GM19438 (cell line): ENCODE results near the gene CRELD1.
"Not testable (repeated sequence)": the region's sequence is repeated elsewhere in the genome, so short reads cannot be mapped to it uniquely, and the experiment has no call there.

Experiments
- ATAC-seq: cut with Tn5 transposase; IDR thresholded peaks from one replicate; pipeline ENCODE4 v1.9.1; 2021; ENCODE audit warnings: low read depth; ENCODE audit not compliant: unreplicated experiment

Gene CRELD1

DNA sequence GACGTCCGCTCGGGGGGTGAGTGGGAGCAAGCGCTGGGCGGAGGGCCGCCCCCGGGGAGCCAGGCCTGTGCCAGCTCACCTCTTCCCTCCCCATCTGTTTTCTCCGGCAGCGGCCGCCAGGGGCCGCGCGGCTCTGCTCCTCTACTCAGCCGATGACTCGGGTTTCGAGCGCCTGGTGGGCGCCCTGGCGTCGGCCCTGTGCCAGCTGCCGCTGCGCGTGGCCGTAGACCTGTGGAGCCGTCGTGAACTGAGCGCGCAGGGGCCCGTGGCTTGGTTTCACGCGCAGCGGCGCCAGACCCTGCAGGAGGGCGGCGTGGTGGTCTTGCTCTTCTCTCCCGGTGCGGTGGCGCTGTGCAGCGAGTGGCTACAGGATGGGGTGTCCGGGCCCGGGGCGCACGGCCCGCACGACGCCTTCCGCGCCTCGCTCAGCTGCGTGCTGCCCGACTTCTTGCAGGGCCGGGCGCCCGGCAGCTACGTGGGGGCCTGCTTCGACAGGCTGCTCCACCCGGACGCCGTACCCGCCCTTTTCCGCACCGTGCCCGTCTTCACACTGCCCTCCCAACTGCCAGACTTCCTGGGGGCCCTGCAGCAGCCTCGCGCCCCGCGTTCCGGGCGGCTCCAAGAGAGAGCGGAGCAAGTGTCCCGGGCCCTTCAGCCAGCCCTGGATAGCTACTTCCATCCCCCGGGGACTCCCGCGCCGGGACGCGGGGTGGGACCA lies 632 bp upstream of the CRELD1 start:
- peak; percentile 62 for ATAC-seq

DNA sequence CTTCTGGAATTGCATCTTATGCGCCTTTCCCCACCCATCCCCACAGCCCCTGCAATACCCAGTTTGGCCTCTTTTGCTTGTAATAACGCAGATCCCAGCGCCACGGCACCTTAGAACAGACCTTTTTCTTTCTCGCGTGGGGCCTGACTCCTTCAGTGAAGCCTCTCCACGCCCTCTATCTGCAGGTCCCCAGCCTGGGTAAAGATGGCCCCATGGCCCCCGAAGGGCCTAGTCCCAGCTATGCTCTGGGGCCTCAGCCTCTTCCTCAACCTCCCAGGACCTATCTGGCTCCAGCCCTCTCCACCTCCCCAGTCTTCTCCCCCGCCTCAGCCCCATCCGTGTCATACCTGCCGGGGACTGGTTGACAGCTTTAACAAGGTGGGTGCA lies 594 bp downstream of the CRELD1 start:
- ATAC-seq: no peak

DNA sequence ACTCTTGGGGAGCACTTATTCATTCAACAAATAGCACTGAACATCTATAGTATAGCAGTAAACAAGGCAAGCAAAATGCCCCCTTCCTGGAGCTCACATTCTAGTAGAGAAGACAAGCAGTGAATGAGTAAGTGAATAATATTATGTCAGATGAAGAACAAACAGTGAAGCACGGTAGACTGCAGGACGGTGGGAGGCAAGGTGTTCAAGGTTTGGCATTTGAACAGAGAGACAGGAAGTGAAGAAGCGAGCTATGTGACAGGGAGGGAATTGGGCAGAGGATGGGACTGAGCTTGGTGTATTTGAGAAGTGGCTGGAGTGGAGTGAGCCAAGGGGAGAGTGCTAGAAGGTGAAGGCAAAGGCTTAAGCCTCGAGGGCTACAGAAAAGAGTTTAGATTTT lies 1.4 kb downstream of the CRELD1 start:
- ATAC-seq: no peak

DNA sequence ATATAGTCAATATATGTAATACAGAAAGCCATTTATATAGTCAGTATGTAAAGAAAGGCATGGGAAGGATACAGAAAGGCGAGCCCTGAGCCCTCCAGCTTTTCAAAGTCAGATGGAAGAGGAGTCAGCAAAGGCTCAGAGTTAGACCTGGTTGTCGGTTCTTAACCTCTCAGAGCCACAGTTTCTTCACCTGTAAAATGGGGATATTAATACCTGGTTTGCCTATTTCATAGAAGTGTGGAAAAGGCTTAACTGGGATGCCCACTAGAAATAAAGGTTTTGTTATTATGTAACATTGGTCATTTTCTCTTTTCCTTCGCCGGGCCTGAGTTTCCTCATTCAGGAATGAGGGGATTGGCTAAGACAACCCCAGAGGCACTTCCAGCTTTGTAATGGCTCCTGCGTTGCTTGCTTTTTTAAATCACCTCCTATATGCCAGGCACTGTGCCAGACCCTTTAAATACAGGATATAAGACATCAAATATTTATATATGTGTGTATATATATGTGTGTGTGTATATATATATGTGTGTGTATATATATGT lies 2.4 kb downstream of the CRELD1 start:
- no peak for ATAC-seq

DNA sequence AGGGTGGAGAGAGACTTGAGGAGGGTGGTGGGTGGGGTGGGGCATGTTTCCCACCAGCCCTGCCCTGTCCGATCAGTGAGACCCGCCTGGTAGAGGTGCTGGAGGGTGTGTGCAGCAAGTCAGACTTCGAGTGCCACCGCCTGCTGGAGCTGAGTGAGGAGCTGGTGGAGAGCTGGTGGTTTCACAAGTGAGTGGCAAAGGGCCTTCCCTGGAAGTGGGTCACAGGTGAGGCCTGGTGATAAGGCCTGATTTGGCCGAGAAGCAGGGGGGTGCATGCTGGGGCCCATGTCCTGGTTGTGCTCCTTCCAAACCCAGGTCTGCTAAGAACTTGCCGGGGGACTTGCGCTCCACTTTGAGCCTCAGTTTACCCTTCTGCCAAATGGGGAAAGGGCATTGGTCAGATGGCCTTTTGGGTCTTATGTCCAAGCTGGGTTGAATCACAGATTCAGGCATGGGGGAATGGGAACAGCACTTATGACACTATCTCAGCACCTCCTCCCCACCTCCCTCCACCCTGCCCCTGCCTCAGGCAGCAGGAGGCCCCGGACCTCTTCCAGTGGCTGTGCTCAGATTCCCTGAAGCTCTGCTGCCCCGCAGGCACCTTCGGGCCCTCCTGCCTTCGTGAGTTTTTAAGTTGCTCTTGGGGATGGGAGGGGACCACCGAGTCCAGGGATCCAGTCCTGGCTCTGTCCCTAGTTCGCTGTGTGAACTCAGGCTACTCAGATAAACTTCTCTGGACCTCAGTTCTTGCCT lies 4.0 kb downstream of the CRELD1 start:
- no peak for ATAC-seq

DNA sequence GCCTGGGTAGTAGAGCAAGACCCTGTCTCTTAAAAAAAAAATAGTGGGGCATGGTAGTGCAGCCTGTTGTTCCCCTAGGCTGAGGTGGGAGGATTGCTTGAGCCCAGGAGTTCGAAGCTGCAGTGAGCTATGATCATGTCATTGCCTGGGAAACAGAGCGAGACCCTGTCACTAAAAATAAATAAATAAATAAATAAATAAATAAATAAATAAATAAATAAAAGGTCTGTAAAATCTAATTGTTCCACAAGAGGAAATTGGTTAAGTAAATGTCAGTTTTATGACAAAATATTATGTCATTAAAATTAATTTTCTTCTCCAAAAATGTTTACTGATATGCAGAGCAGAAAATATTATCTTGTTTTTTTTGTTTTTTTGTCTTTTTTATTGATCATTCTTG lies 5.3 kb downstream of the CRELD1 start:
- ATAC-seq: no peak

DNA sequence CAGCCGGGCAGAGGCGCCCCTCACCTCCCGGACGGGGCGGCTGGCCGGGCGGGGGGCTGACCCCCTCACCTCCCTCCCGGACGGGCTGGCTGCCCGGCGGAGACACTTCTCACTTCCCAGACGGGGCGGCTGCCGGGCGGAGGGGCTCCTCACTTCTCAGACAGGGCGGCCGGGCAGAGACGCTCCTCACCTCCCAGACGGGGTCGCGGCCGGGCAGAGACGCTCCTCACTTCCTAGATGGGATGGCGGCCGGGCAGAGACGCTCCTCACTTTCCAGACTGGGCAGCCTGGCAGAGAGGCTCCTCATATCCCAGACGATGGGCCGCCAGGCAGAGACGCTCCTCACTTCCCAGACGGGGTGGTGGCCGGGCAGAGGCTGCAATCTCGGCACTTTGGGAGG lies 6.3 kb downstream of the CRELD1 start:
- not testable (repeated sequence) for ATAC-seq

DNA sequence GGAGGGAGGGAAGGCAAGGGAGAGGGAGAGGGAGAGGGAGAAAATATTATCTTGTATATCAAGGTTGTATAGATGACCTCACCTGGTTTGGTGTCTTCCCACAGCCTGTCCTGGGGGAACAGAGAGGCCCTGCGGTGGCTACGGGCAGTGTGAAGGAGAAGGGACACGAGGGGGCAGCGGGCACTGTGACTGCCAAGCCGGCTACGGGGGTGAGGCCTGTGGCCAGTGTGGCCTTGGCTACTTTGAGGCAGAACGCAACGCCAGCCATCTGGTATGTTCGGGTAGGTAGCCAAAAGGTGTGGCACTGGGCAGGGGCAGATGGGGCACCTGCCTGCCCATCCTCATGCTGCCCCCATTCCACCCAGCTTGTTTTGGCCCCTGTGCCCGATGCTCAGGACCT lies 7.1 kb downstream of the CRELD1 start:
- ATAC-seq: no peak

DNA sequence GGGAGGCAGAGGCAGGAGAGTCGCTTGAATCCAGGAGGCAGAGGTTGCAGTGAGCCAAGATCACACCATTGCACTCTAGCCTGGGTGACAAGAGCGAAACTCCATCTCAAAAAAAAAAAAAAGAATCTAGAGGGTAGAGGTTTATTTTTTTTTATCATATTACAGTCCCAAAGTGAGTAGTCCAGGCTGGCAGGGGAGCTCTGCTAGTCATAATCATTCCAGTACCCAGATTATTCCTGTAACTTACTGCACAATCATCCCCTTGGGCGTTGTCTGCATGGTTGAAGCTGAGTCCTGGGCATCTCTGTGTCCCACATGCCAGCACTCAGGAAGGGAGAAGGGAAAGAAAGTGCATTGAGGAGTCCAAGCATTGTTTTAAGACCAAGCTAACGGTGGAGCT lies 8.5 kb downstream of the CRELD1 start:
- ATAC-seq: no peak

DNA sequence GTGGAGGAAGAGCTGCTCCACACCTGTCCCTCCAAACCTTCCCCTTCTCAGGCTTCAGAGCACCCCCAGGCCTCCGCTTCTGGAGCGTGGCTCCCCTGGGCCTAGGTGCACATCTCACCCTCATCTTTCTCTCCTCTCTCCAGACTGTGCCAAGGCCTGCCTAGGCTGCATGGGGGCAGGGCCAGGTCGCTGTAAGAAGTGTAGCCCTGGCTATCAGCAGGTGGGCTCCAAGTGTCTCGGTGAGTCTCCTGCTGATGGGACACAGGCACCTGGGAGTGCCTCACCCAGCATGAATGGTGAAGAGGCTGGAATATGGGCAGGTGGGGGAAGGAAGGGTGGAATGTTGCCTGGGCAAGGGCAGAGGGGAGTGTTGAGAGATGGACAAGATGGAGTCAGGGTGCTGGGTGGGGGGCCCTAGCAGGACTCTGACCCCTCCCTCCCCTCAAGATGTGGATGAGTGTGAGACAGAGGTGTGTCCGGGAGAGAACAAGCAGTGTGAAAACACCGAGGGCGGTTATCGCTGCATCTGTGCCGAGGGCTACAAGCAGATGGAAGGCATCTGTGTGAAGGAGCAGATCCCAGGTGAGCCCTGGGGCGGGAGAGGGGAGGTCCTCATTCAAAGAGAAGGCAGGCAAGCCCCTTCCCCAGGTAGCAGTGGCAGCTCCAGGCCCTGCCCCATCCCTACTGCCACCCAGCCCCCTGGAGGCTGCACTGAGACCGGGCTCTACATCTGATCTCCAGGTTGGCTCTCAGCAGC lies 9.5 kb downstream of the CRELD1 start:
- no peak for ATAC-seq

DNA sequence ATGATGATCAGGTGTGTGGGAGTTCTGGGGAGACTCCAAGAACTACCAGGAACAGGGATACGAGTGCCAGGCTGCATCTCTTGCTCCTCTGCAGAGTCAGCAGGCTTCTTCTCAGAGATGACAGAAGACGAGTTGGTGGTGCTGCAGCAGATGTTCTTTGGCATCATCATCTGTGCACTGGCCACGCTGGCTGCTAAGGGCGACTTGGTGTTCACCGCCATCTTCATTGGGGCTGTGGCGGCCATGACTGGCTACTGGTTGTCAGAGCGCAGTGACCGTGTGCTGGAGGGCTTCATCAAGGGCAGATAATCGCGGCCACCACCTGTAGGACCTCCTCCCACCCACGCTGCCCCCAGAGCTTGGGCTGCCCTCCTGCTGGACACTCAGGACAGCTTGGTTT lies 10.6 kb downstream of the CRELD1 start:
- ATAC-seq: no peak

DNA sequence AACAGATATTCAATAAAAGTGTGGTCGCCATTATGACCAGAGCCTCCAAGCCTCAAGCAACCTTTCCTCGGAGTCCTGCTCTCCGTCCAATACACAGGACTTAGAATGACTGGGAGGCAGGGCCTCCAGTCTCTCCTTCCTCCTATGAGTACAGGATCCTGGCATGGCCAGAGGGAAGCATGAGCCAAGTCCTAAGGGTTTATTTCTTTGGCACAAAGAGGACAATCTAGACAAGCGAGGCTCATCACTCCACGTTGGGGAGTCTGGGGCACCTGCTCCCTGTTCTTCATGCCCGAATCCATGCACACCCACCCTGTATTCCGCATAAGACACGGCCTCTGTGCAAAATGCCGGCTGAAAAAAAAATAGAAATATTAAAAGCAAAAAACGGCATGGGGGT lies 11.7 kb downstream of the CRELD1 start:
- ATAC-seq: no peak

DNA sequence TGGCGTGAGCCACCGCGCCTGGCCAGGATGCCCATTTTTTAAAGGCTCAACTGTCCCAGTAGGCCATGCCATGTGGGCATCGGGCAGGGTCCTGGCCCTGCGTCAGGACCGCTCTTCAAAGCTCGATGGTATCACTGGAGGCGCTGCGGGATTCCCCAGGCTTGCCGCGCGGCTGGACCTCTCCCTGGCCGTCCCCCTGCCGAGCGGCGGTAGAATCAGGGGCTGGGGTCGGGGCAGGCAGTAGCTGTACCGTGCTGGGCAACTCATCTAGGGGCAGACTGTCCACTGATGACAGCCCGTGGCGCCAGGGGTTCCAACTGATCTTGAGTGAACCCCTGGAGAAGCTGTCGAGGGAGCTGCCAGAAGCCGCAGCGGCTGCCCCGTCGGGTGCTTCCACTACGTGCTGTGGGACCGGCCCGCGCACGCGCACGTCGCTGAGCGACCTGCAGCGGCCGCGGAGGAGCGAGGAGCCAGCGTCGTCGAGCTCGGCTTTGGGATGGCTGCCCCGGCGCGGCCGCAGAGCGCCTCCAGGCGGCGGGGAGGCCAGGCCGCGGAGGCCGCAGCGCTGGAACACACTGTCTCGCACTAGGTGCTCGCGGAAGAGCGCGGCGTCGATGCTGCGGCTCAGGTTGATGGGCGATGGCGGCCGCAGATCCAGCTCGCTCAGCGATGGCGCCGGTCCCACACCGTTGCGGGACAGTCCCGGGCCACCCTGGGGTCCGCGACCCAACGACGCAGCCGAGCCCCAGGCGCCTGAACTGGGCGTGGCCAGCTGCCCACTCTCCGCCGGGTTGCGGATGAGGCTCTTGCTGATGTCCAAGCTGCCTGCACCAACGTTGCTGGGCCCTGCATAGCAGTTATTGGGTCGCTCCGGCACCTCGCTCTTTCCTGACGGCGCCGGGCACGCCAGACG lies 12.7 kb downstream of the CRELD1 start:
- no peak for ATAC-seq

DNA sequence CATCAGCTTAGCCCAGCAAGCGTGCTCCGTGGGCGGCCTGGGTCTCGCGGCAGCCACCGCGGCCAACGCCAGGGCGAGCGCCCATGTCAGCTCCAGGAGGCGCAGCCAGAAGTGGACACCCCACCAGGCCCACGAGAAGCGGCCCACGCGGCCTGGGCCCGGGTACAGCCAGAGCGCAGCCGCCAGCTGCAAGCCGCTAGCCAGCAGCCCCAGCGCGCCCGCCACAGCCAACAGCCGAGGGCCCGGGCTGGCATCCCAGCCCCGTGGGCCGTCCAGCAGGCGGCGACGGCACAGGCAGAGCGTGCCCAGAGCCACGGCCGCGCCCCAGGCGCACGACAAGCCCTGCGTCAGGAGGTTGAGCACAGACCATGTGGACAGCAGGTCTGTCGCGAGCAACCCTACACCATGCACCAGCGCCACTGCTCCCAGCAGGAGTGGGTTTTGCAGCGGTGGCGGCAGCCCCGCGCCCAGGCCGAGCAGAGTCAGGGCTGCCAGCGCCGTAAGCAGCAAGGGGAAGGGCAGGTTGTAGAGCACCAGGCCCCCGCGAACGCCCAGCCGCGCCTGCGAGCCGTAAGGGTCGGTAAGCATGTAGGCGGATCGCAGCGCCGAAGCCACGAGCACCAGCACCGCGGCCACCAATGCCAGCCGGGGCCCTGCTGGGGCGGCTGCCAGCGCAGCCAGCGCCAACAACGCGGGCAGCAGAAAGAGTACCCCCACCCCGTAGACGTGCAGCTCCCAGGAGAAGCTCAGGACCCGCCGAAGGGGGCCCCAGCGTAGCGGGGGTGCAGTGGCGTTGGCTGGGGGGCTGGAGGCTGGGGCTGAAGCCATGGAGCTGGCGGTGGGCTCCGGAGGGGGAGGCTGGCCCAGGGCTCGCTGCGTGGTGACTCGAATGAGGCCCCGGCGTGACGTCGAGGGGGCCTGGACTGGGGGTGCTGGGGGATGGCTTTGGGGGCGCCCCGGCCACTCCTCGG lies 13.7 kb downstream of the CRELD1 start:
- ATAC-seq: no peak

DNA sequence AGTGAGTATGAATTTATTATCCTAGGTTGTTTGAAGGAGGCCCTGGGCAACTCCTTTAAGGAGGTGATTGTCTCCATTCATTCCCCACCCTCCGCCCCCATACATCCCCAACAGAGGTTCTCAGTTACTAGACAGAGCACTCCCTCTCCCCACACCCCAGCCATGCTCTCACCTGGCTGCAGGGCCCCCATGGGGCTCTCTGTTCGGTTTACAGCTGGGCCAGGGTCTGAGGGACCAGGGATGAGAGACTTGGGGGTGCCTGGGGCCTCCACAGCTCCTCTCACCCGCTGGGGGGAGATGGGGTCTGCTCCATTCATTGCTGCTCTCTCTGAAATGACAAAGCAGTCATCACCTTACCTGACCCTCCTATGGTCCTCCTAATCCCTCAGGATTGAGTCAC lies 15.0 kb downstream of the CRELD1 start:
- ATAC-seq: no peak

DNA sequence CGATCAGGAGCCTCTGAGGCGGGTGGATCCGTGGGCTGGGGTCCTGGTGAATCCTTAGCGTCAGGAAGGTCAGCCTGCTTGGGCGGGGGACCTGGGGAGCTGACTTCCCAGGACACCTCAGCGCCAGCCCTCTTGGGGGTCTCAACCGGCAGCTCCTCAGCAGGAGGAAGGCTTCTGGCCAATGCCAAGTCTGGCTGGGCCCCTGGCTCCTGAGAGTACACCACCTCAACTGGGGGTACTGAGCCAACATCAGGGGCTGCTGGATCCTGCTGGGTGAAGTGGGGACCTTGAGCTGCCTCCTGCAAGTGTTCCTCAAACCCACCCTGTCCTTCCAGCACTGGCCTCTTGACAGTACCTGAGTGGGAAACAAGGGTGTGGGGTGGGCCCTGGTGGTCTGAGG lies 15.5 kb downstream of the CRELD1 start:
- no peak for ATAC-seq

DNA sequence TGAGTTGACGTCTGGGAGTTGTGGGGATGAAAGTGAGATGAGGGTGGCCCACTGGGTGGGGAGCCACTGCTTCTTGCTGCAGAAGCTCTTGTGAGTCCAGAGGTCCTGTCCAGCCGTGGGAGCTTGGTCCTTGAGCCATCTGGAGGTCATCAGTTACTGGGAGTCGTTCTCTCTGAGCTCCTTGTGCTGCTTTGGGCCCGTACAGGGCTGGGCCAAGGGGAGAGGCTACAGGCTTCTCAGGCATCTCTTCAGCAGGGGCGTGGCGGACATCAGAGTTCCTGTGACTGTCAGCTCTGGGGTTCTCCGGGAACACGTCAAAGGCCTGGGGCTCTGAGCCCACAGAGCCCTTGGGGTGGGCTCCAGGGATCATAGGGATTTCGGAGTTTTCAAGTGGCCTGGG lies 16.0 kb downstream of the CRELD1 start:
- no peak for ATAC-seq

DNA sequence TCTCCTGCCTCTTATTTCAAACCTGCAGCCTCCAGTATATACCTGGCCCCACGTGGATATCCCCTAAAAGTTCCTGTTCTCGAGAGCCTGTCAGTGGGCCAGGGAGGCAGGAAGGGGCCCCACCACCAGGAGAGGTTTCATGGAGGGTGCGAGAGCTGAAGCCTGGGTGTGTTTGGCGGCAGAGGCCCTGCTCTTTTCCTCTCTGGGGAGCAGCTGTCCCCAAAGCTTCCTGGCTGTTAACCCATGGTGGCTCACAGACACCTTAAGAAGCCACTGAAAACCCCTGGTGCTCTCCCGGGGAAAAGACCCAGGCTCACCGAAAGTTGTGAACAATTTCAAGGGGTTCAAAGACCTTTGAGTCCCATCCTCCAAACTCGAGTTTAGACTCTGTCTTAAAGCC lies 17.5 kb downstream of the CRELD1 start:
- peak; percentile 49 for ATAC-seq

DNA sequence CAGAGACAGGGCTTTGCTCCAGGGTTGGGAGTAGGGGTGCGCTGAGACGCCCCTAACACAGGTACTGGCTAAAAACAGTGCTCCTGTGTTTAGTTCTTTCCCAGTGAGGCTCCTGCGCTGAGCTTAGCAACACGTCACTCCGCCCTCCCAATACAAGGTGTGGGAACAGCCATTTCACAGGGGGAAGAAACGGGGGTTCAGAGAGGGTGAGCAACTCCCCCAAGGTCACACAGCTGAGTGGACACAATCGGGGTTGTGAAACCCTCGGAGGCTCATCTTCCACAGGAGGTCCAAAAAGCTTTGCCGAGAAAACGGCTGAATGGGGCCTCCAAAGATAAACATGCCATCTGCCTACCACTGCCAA lies 17.9 kb downstream of the CRELD1 start:
- ATAC-seq: peak; percentile 16
